Amniotic stem cell (primary cell): ENCODE data around the gene ERCC3.
A peak's percentile ranks its signal among the peaks of the same experiment; 100 is the strongest.
"Not testable (repeated sequence)": the region's sequence is repeated elsewhere in the genome, so short reads cannot be mapped to it uniquely, and the experiment has no call there.

Experiments
- DNase-seq: peaks from one replicate; lab custom pipeline; 2025; lab: John Stamatoyannopoulos, UW

ERCC3 gene

GRCh38 chr2:127226132-127226519 is 67.8 kb downstream of the ERCC3 start:
- DNase-seq: no peak

GRCh38 chr2:127225186-127225960 is 68.6 kb downstream of the ERCC3 start:
- DNase-seq: peak; percentile 43

GRCh38 chr2:127224135-127224534 is 69.8 kb downstream of the ERCC3 start:
- DNase-seq: not testable (repeated sequence)

- DNase-seq: no peak
These were observed 73.0 kb downstream of the ERCC3 start for GRCh38 chr2:127220768-127221527.

GRCh38 chr2:127220102-127220767 is 73.7 kb downstream of the ERCC3 start, which contains the start of gene CYP27C1:
Gene CYP27C1, minus strand, starts transcription at chr2:127220299. Its CDS starts 29 bp downstream, at chr2:127220270.
- DNase-seq: peak; percentile 46

GRCh38 chr2:127219171-127220070 is 74.5 kb downstream of the ERCC3 start:
- DNase-seq: peak; percentile 9

GRCh38 chr2:127218812-127219170 is 75.2 kb downstream of the ERCC3 start:
- DNase-seq: no peak

GRCh38 chr2:127217470-127218325 is 76.2 kb downstream of the ERCC3 start:
- peak; percentile 93 for DNase-seq

GRCh38 chr2:127216593-127216992 is 77.4 kb downstream of the ERCC3 start:
- no peak for DNase-seq

GRCh38 chr2:127216095-127216494 is 77.8 kb downstream of the ERCC3 start:
- no peak for DNase-seq

- not testable (repeated sequence) for DNase-seq
These were observed 79.7 kb downstream of the ERCC3 start for GRCh38 chr2:127214201-127214600.

GRCh38 chr2:127208313-127208712 is 85.6 kb downstream of the ERCC3 start:
- DNase-seq: no peak
